IMR-90 (cell line): ENCODE results near the gene ARHGAP15. TPM values are rescaled to one million over a fixed set of nuclear protein-coding genes. Genes with fewer than 3 reads are reported as not detected.

ENCODE experiments used
- ATAC-seq: fragments of 200-7000 bp; cut with Tn5 transposase; 2 replicates; pipeline ENCODE4 v1.9.1; 2020; ENCODE audit warnings: low read depth, mild to moderate bottlenecking, moderate library complexity
- BruUV-seq: library from RNA; stranded (reverse); fragments of 400-500 nt; replicated peaks from 2 replicates; lab custom pipeline; 2021; lab: Mats Ljungman, UMichigan
- CTCF ChIA-PET: fragments of 300-600 bp; formaldehyde crosslinking; extraction: SDS; loops from one replicate; lab custom pipeline; 2021; ENCODE audit warnings: antibody characterized with exemption; lab: Yijun Ruan, JAX
- POLR2A ChIA-PET: fragments of 300-600 bp; sonication (Branson Sonifier 250); formaldehyde crosslinking; loops from one replicate; lab custom pipeline; 2022; ENCODE audit warnings: antibody characterized with exemption; ENCODE audit not compliant: unreplicated experiment; lab: Charles Lee
- DNase-seq: peaks from one replicate; pipeline ENCODE4 v3.0.0; 2013
- H2AFZ ChIP-seq: replicated peaks from 2 replicates; pipeline ENCODE3; 2013; ENCODE audit warnings: low read length, mild to moderate bottlenecking; ENCODE audit not compliant: poor library complexity
- H2AK5ac ChIP-seq: 2 replicates; pipeline ENCODE4 v1.6.1; 2013; ENCODE audit warnings: low read depth, low read length, inconsistent platforms
- H2AK9ac ChIP-seq: replicated peaks from 2 replicates; pipeline ENCODE3; 2013; ENCODE audit warnings: mild to moderate bottlenecking, low read depth, low read length, moderate library complexity; ENCODE audit not compliant: poor library complexity
- H2BK120ac ChIP-seq: 2 replicates; pipeline ENCODE4 v1.6.1; 2013; ENCODE audit warnings: low read depth, low read length, inconsistent platforms
- H2BK15ac ChIP-seq: 3 replicates; pipeline ENCODE4 v1.6.1; 2013; ENCODE audit warnings: low read depth, low read length, inconsistent platforms
- H2BK20ac ChIP-seq: 2 replicates; pipeline ENCODE4 v1.6.1; 2013; ENCODE audit warnings: low read depth, mild to moderate bottlenecking, inconsistent platforms, low read length, moderate library complexity
- H2BK5ac ChIP-seq: 2 replicates; pipeline ENCODE4 v1.6.1; 2013; ENCODE audit warnings: mild to moderate bottlenecking, low read depth, low read length, inconsistent platforms; ENCODE audit not compliant: poor library complexity, severe bottlenecking
- H3K14ac ChIP-seq: replicated peaks from 2 replicates; pipeline ENCODE4 v1.6.1; 2013; ENCODE audit warnings: low read depth, low read length, inconsistent platforms
- H3K18ac ChIP-seq: 2 replicates; pipeline ENCODE4 v1.6.1; 2013; ENCODE audit warnings: low read depth, low read length, control low read depth
- H3K23ac ChIP-seq: 2 replicates; pipeline ENCODE4 v1.6.1; 2013; ENCODE audit warnings: low read depth, low read length, inconsistent platforms
- H3K27ac ChIP-seq: 2 replicates; pipeline ENCODE4 v1.5.1; 2013; ENCODE audit warnings: mild to moderate bottlenecking, control low read depth, low read length; ENCODE audit not compliant: insufficient read depth
- H3K27me3 ChIP-seq: 2 replicates; pipeline ENCODE4 v1.6.1; 2013; ENCODE audit warnings: low read length; ENCODE audit not compliant: control insufficient read depth, insufficient read depth
- H3K36me3 ChIP-seq: 2 replicates; pipeline ENCODE4 v1.6.1; 2013; ENCODE audit warnings: low read length, mixed read lengths; ENCODE audit not compliant: control insufficient read depth, insufficient read depth
- H3K4ac ChIP-seq: 2 replicates; pipeline ENCODE4 v1.6.1; 2013; ENCODE audit warnings: low read depth, low read length, inconsistent platforms
- H3K4me1 ChIP-seq: 2 replicates; pipeline ENCODE4 v1.6.1; 2013; ENCODE audit warnings: low read length, mixed read lengths; ENCODE audit not compliant: control insufficient read depth, insufficient read depth
- H3K4me2 ChIP-seq: 2 replicates; pipeline ENCODE4 v1.6.1; 2013; ENCODE audit warnings: low read depth, mild to moderate bottlenecking, control low read depth, low read length, moderate library complexity
- H3K4me3 ChIP-seq: 2 replicates; pipeline ENCODE4 v1.5.1; 2013; ENCODE audit warnings: low read depth, mild to moderate bottlenecking, control low read depth, low read length, moderate library complexity; ENCODE audit not compliant: insufficient read depth
- H3K56ac ChIP-seq: 2 replicates; pipeline ENCODE4 v1.6.1; 2013; ENCODE audit warnings: low read length, inconsistent platforms; ENCODE audit not compliant: insufficient read depth; ENCODE audit errors: extremely low read depth
- H3K79me1 ChIP-seq, 2 experiments: 2 replicates each; pipeline ENCODE4 v1.6.1; 2013; ENCODE audit warnings: low read length in 2 of 2, inconsistent platforms in 1 of 2, low read depth in 1 of 2
- H3K9ac ChIP-seq: 2 replicates; pipeline ENCODE4 v1.6.1; 2013; ENCODE audit warnings: low read depth, low read length, control low read depth
- H3K9me1 ChIP-seq: 2 replicates; pipeline ENCODE4 v1.6.1; 2013; ENCODE audit warnings: low read length, inconsistent platforms; ENCODE audit not compliant: insufficient read depth
- H3K9me3 ChIP-seq: 2 replicates; pipeline ENCODE4 v1.6.1; 2013; ENCODE audit warnings: low read length; ENCODE audit not compliant: control insufficient read depth, insufficient read depth
- H4K20me1 ChIP-seq: 2 replicates; pipeline ENCODE4 v1.6.1; 2013; ENCODE audit warnings: low read length, inconsistent platforms; ENCODE audit not compliant: insufficient read depth
- H4K5ac ChIP-seq: 2 replicates; pipeline ENCODE4 v1.6.1; 2013; ENCODE audit warnings: mild to moderate bottlenecking, low read depth, low read length, control low read depth
- H4K8ac ChIP-seq, 2 experiments: 2 replicates each; pipeline ENCODE4 v1.6.1; 2013; ENCODE audit warnings: low read depth in 2 of 2, low read length in 2 of 2, control low read depth in 1 of 2, inconsistent platforms in 1 of 2
- H4K91ac ChIP-seq: 2 replicates; pipeline ENCODE4 v1.6.1; 2013; ENCODE audit warnings: low read depth, low read length, inconsistent platforms; ENCODE audit not compliant: insufficient read depth
- CEBPB ChIP-seq: IDR thresholded peaks from 2 replicates; pipeline ENCODE4 v1.6.1; 2012; ENCODE audit warnings: low read depth, low read length, improper control_type of control experiment
- CHD1 ChIP-seq: IDR thresholded peaks from 2 replicates; pipeline ENCODE4 v1.6.1; 2012; ENCODE audit warnings: low read depth, low read length, improper control_type of control experiment
- MAFK ChIP-seq: IDR thresholded peaks from 2 replicates; pipeline ENCODE4 v1.6.1; 2012; ENCODE audit warnings: low read depth, low read length, improper control_type of control experiment
- MAZ ChIP-seq: IDR thresholded peaks from 2 replicates; pipeline ENCODE4 v1.6.1; 2012; ENCODE audit warnings: low read depth, mild to moderate bottlenecking, low read length, improper control_type of control experiment, moderate library complexity, borderline replicate concordance
- MXI1 ChIP-seq: IDR thresholded peaks from 2 replicates; pipeline ENCODE4 v1.6.1; 2012; ENCODE audit warnings: low read depth, mild to moderate bottlenecking, low read length, moderate library complexity, borderline replicate concordance
- NFE2L2 ChIP-seq: fragments of 150-350 bp; IDR thresholded peaks from 2 replicates; pipeline ENCODE4 v1.6.1; 2016; ENCODE audit warnings: low read depth, mild to moderate bottlenecking, low read length
- RAD21 ChIP-seq: IDR thresholded peaks from 2 replicates; pipeline ENCODE4 v1.6.1; 2012; ENCODE audit warnings: low read length, improper control_type of control experiment
- RCOR1 ChIP-seq: IDR thresholded peaks from 2 replicates; pipeline ENCODE4 v1.6.1; 2012; ENCODE audit warnings: mild to moderate bottlenecking, low read length, improper control_type of control experiment; ENCODE audit not compliant: insufficient replicate concordance
- RFX5 ChIP-seq: IDR thresholded peaks from 2 replicates; pipeline ENCODE4 v1.8.0; 2012; ENCODE audit warnings: low read depth, mild to moderate bottlenecking, low read length, moderate library complexity
- whole genome bisulfite sequencing, 2 experiments: methylation state at CpG; one replicate each; pipeline versions ENCODE4 v1.1.5 to v1.1.7; 2013; ENCODE audit warnings: missing lambda C conversion rate in 2 of 2; ENCODE audit not compliant: insufficient read length in 1 of 2; ENCODE audit errors: extremely low coverage in 2 of 2; 5-methylcytosine and 5-hydroxymethylcytosine counted together
- dilution Hi-C: fragments of 300-500 bp; cut with HindIII; formaldehyde crosslinking; loops from one replicate; pipeline ENCODE4 v1.14.3; 2018; ENCODE audit warnings: low sequenced_read_pairs; ENCODE audit not compliant: unreplicated experiment
- in situ Hi-C: fragments of 300-500 bp; cut with MboI; formaldehyde crosslinking; loops from 3 replicates; pipeline ENCODE4 v1.14.3; 2019; ENCODE audit warnings: low sequenced_read_pairs, inconsistent platforms, mixed read lengths
- intact Hi-C: fragments of 100-400 bp; cut with micrococcal nuclease; formaldehyde crosslinking; loops from 2 replicates; pipeline ENCODE4 v1.10.0; 2022
- polyA plus RNA-seq, 3 experiments: library from polyadenylated mRNA; depleted of rRNA; stranded (reverse); fragments of >200 nt; gene quantifications; 2 replicates each; pipeline ENCODE4 v1.2.3, GENCODE V29; 2012; ENCODE audit warnings: low replicate concordance in 1 of 3
- total RNA-seq: library from RNA; depleted of rRNA; stranded (reverse); fragments of >200 nt; gene quantifications from 2 replicates; pipeline ENCODE4 v1.2.3, GENCODE V29; 2012
- TF ChIP-seq, protein P1 (sequence below): fragments of 150-350 bp; IDR thresholded peaks from 2 replicates; pipeline ENCODE4 v1.6.1; 2017; ENCODE audit warnings: mild to moderate bottlenecking, antibody characterized with exemption, low read length, low read depth
- TF ChIP-seq, protein P2 (sequence below): conservative IDR thresholded peaks from 2 replicates; pipeline ENCODE4 v1.5.1; 2012; ENCODE audit warnings: mild to moderate bottlenecking, low read depth, low read length, improper control_type of control experiment
- TF ChIP-seq, protein P3 (sequence below): fragments of 150-350 bp; IDR thresholded peaks from 2 replicates; pipeline ENCODE4 v1.6.1; 2016; ENCODE audit warnings: low read depth, mild to moderate bottlenecking, low read length, moderate library complexity, borderline replicate concordance

The ARHGAP15 gene
- total and polyA plus RNA-seq, 2 of the 4 experiments (the other 2 are of a cell fraction) = not detected

DNA sequence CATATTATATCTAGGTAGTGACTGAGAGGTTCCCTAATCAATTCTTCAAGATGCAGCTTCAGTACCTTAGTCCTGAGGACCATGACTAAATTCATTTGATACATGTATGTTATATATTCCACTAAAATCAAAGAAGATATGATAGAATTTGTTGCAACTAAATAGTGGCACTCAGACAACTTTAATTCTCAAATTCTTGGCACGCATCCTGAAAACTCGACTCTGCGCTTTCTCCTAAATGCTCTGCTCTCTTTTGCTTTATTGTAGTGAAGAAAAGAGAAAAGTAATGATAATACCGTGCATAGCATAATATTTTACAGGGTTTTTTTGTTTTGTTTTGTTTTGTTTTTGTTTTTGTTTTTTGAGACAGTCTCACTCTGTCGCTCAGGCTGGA lies 475.3 kb downstream of the ARHGAP15 start:
- Histone ChIP-seq H2BK15ac (no peak overlapping the region), H3K14ac (no peak overlapping the region), H2BK120ac (no peak overlapping the region), H2AK5ac (no peak overlapping the region), H2BK5ac (no peak overlapping the region), H2BK20ac (no peak overlapping the region), H3K4me2 (no peak overlapping the region), H3K9ac (no peak overlapping the region), H3K9me1 (no peaks in the 10 kb centered on the region), H4K8ac (no peak overlapping the region), H4K5ac (no peak overlapping the region), H3K79me1 (no peaks in the 10 kb centered on the region), H3K4ac (no peak overlapping the region), H3K18ac (no peak overlapping the region), H2AFZ (no peak overlapping the region), H4K20me1 (no peaks in the 10 kb centered on the region), H3K56ac (no peak overlapping the region), H3K23ac (no peak overlapping the region), H2AK9ac (no peak overlapping the region), H3K9me3 (no peaks in the 10 kb centered on the region), H3K4me3 (no peak overlapping the region), H4K91ac (no peak overlapping the region), H3K27me3 (no peaks in the 10 kb centered on the region), H3K27ac (no peak overlapping the region), H3K36me3 (no peaks in the 10 kb centered on the region), H3K4me1 (no peaks in the 10 kb centered on the region)
- in situ Hi-C loops = no loop called here
- ChIA-PET CTCF (no interaction called here), POLR2A (no interaction called here)
- ATAC-seq (no peak), DNase-seq (no peak)
- intact Hi-C loops = no loop called here
- dilution Hi-C loops = no loop called here
- no CpG with 5 or more reads among the region's 5 CpGs for WGBS, 2 experiments
- TF ChIP-seq CHD1 (no peak), MXI1 (no peak), NFE2L2 (no peak), MAFK (no peak), RFX5 (no peak), CEBPB (no peak), RCOR1 (no peak), RAD21 (no peak), MAZ (no peak)
- TF ChIP-seq, protein P1, sequence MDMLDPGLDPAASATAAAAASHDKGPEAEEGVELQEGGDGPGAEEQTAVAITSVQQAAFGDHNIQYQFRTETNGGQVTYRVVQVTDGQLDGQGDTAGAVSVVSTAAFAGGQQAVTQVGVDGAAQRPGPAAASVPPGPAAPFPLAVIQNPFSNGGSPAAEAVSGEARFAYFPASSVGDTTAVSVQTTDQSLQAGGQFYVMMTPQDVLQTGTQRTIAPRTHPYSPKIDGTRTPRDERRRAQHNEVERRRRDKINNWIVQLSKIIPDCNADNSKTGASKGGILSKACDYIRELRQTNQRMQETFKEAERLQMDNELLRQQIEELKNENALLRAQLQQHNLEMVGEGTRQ = no peak
- TF ChIP-seq, protein P2, sequence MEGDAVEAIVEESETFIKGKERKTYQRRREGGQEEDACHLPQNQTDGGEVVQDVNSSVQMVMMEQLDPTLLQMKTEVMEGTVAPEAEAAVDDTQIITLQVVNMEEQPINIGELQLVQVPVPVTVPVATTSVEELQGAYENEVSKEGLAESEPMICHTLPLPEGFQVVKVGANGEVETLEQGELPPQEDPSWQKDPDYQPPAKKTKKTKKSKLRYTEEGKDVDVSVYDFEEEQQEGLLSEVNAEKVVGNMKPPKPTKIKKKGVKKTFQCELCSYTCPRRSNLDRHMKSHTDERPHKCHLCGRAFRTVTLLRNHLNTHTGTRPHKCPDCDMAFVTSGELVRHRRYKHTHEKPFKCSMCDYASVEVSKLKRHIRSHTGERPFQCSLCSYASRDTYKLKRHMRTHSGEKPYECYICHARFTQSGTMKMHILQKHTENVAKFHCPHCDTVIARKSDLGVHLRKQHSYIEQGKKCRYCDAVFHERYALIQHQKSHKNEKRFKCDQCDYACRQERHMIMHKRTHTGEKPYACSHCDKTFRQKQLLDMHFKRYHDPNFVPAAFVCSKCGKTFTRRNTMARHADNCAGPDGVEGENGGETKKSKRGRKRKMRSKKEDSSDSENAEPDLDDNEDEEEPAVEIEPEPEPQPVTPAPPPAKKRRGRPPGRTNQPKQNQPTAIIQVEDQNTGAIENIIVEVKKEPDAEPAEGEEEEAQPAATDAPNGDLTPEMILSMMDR = no peak
- TF ChIP-seq, protein P3, sequence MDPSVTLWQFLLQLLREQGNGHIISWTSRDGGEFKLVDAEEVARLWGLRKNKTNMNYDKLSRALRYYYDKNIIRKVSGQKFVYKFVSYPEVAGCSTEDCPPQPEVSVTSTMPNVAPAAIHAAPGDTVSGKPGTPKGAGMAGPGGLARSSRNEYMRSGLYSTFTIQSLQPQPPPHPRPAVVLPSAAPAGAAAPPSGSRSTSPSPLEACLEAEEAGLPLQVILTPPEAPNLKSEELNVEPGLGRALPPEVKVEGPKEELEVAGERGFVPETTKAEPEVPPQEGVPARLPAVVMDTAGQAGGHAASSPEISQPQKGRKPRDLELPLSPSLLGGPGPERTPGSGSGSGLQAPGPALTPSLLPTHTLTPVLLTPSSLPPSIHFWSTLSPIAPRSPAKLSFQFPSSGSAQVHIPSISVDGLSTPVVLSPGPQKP = no peak
- no TSS peak for BruUV-seq
